GM19023 (cell line): ENCODE results near the gene CCR8.
"Not testable (repeated sequence)": the region's sequence is repeated elsewhere in the genome, so short reads cannot be mapped to it uniquely, and the experiment has no call there.

Source experiments
- ATAC-seq: cut with Tn5 transposase; IDR thresholded peaks from one replicate; pipeline ENCODE4 v1.9.1; 2021; ENCODE audit warnings: mild to moderate bottlenecking, moderate library complexity; ENCODE audit not compliant: unreplicated experiment

CCR8 gene

GRCh38 chr3:39313289-39313688 is 16.2 kb upstream of the CCR8 start:
- no peak for ATAC-seq

DNA sequence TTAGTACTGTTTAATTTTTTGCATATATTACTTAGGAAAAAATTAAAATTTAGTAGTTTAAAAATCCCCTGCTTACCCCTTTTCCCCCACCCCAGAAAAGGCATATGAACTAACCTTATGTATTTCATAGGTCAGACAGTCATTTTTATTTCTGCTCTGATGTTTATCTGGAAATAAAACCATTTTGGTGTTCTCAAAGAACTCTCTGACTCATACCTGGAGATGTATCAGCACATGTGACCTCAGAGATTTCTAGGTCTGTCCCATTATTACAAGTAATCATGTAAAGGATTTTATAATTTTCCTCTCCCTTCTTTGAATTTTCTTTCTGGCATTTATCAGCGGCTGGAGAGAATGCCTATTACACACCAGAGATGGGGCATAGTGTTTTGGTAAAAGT is 14.1 kb upstream of the CCR8 start:
- no peak for ATAC-seq

- no peak for ATAC-seq
Measured at GRCh38 chr3:39317571-39318169, 11.8 kb upstream of the CCR8 start.

- ATAC-seq: no peak
Measured at GRCh38 chr3:39318301-39318700, 11.2 kb upstream of the CCR8 start.

- ATAC-seq: no peak
Measured at GRCh38 chr3:39319249-39319648, 10.3 kb upstream of the CCR8 start.

DNA sequence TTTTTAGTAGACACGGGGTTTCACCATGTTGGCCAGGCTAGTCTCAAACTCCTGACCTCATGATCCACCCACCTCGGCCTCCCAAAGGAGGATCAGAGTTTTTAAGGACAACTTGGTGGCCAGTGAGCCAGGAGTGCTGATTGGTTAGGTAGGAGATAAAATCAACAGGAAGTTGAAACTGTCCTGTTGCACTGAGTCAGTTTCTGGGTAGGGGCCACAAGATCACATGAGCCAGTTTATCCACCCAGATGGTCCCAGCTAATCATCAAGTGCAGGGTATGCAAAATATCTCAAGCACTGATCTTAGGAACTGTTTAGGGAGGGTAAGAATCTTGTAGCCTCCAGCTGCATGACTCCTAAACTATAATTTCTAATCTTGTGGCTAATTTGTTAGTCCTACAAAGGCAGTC is 7.9 kb upstream of the CCR8 start:
- ATAC-seq: not testable (repeated sequence)

DNA sequence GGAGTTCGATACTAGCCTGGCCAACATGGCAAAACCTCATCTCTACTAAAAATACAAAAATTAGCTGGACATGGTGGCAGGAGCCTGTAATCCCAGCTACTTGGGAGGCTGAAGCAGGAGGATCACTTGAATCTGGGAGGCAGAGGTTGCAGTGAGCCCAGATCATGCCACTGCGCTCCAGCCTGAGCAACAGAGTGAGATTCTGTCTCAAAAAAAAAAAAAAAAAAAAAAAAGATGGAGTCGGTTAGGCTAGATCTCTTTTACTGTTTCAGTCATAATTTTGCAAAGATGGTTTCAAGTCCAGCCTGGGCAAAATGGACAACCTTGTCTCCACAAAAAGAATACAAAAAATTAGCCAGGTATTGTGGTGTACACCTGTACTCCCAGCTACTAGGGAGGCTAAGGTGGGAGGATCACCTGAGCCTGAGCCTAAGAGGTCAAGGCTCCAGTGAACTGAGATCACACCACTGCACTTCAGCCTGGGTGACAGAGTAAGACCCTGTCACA is 7.2 kb upstream of the CCR8 start:
- not testable (repeated sequence) for ATAC-seq

DNA sequence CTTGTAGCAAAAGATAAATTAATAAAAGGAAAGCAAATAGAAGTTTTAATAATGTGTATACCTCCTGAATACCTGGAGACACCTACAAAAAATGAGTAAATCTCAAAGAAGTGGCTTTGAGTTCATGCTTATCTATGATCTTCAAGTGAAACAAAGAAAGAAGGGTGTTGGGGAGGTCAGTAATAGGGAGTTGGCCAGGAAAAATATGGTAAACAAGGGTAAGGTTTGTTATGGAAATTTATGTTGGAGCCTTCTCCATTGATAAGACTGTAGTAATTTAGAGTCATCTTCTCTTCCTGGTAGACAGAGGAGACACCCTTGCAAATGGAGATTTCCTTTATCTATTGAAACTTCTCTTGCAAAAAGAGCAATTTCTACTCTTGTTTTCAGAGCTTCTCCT is 6.6 kb upstream of the CCR8 start:
- no peak for ATAC-seq

GRCh38 chr3:39323494-39323893 is 6.0 kb upstream of the CCR8 start:
- no peak for ATAC-seq

DNA sequence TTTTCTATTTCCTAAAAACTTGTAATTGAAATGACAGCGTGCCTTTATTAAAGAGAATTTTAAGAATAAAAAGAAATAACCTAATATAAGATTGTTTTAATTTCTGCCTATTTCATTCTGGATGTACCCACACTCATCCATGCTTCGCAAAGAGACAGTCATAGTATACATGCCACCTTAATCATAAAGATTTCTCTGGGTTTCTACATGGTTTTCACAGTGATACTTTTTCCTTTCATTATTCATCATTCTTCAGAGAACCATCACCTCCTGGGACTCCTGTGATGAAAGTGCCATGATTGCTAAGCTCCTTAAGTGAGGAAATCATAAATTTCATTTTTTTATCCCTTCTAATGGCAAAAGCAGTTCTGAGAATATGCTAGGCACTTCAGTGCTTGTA is 4.3 kb upstream of the CCR8 start:
- no peak for ATAC-seq

- peak; percentile 36 for ATAC-seq
Measured at GRCh38 chr3:39327053-39327745, 2.3 kb upstream of the CCR8 start.

GRCh38 chr3:39327746-39328349 is 1.7 kb upstream of the CCR8 start:
- peak; percentile 70 for ATAC-seq

DNA sequence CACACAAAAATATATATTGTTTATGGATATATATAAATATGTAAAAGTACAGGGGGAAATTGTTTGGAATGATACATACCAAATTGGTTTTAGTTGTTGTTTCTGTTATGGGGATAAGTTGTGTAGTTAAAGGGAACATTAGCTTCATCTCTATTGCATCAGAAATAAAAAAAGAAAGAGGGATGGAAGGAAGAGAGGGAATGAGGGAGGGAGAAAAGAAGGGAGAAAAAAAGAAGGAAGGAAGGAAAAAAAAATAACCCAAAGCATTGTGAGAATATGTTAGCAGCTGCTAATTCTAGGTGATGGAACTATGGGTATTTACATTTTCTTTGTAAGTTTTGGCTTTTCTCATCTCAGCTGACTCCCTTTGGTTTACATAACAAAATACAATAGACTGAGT is 1.3 kb downstream of the CCR8 start:
- no peak for ATAC-seq

DNA sequence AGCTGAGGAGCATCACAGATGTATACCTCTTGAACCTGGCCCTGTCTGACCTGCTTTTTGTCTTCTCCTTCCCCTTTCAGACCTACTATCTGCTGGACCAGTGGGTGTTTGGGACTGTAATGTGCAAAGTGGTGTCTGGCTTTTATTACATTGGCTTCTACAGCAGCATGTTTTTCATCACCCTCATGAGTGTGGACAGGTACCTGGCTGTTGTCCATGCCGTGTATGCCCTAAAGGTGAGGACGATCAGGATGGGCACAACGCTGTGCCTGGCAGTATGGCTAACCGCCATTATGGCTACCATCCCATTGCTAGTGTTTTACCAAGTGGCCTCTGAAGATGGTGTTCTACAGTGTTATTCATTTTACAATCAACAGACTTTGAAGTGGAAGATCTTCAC is 3.0 kb downstream of the CCR8 start:
- ATAC-seq: no peak

GRCh38 chr3:39333607-39334006 is 4.1 kb downstream of the CCR8 start:
- no peak for ATAC-seq

- no peak for ATAC-seq
Measured at GRCh38 chr3:39334205-39334604, 4.7 kb downstream of the CCR8 start.

GRCh38 chr3:39338201-39338600 is 8.7 kb downstream of the CCR8 start:
- no peak for ATAC-seq

- ATAC-seq: no peak
Measured at GRCh38 chr3:39339086-39339485, 9.6 kb downstream of the CCR8 start.

- ATAC-seq: no peak
Measured at GRCh38 chr3:39343076-39343717, 13.7 kb downstream of the CCR8 start.

GRCh38 chr3:39343760-39344159 is 14.3 kb downstream of the CCR8 start:
- ATAC-seq: no peak

DNA sequence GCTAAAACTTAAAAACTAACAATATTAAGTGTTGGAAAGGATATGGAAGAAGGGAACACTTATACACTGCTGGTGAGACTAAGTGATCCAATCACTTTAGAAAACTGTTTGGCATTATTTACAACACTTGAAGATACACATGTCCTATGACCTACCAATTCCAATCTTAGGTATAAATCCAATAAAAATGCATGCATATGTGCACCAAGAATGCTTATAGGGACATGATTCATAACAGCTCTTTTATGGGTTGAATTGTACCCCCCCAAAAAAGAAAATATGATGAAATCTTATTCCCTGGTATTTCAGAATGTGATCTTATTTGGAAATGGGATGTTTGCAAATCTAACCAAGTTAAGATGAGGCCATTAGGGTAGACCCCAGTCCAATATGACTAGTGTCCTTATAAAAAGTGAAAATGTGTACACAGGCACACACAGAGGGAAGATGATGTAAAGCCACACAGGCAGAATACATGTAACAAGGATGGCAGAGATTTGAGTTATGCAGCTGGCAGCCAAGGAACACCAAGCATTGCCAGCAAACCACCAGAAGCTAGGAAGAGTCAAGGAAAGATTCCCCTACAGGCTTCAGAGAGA is 15.3 kb downstream of the CCR8 start:
- no peak for ATAC-seq
